Endometrial microvascular endothelial cells (primary cell): ENCODE measurements around the gene JPH3. TPM values are rescaled to one million over a fixed set of nuclear protein-coding genes. Genes with fewer than 3 reads are reported as not detected.
"Not testable (repeated sequence)": the region's sequence is repeated elsewhere in the genome, so short reads cannot be mapped to it uniquely, and the experiment has no call there.

Source experiments
- in situ Hi-C: cut with HindIII; loops from 2 replicates; pipeline ENCODE4 v1.10.0; 2017; ENCODE audit warnings: low sequenced_read_pairs, low pct_unique_long_range_greater_than_20kb; ENCODE audit errors: inconsistent ontology term
- total RNA-seq: library from RNA; depleted of rRNA; stranded (reverse); fragments of >200 nt; gene quantifications from one replicate; pipeline ENCODE4 v1.2.3, GENCODE V29; 2015; ENCODE audit errors: inconsistent ontology term

Gene JPH3
- total RNA-seq, 1 donor from 2014 or later, result not detected

- in situ Hi-C loops, result no loop called here
Measured at GRCh38 chr16:87570938-87571867, 31.1 kb upstream of the JPH3 start.

GRCh38 chr16:87571868-87572244 lies 30.5 kb upstream of the JPH3 start:
- in situ Hi-C loops, result no loop called here

DNA sequence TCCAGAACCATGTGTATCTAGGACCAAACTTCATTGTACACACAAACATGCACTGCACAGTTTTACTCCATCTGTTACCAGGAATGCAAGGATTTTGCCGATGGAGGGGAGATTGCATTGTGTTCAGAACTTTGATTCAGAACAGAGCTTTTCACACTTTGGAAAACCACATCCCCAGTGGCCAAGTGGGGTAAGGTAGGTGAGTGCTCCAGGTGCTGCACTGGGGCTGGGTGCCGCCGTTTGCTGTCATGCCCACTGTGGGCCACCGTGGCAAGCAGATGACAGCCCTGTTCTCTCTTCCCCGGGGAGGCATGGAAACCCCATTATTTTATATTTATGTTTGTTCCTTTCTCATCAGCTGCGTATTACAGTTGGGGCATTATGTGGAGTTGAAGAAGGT lies 29.3 kb upstream of the JPH3 start:
- in situ Hi-C loops, result no loop called here

DNA sequence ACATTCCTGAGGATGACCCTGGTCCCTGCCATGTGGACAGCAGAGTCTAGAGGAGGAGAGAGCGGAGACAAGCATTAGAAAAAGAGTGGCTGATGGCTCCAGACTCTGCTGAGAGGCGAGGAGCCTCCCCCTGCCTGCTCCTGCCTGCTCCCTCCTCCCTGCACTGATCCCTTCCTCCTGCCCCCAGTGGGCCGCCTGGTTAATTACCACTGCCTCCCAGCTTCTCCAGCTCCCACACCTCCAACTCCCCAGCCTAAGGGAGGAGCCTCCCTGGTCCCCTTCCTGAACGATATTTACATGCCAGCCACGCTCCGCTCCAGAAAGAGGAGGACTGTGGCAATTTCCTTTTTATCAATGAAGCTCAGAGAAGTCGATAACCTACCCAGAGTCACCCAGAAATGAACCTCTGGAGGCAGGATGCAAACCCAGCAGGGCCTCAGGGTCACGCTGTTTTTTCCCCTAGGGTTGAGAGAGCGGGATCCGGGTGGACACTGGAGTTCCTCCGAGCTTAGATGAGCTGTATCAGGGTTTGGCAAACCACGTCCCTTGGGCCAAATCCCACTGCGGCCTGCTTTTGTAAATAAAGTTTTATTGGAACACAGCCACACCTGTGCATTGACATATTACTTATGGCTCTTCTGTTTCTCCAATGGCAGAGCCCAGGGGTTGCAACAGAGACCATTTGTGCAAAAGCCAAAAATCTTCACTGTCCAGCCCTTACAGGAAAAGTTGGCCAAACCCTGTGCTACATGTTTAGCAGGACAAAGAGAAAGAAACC lies 27.1 kb upstream of the JPH3 start:
- in situ Hi-C loops, result no loop called here

GRCh38 chr16:87576171-87576570 lies 26.1 kb upstream of the JPH3 start:
- in situ Hi-C loops, result no loop called here

DNA sequence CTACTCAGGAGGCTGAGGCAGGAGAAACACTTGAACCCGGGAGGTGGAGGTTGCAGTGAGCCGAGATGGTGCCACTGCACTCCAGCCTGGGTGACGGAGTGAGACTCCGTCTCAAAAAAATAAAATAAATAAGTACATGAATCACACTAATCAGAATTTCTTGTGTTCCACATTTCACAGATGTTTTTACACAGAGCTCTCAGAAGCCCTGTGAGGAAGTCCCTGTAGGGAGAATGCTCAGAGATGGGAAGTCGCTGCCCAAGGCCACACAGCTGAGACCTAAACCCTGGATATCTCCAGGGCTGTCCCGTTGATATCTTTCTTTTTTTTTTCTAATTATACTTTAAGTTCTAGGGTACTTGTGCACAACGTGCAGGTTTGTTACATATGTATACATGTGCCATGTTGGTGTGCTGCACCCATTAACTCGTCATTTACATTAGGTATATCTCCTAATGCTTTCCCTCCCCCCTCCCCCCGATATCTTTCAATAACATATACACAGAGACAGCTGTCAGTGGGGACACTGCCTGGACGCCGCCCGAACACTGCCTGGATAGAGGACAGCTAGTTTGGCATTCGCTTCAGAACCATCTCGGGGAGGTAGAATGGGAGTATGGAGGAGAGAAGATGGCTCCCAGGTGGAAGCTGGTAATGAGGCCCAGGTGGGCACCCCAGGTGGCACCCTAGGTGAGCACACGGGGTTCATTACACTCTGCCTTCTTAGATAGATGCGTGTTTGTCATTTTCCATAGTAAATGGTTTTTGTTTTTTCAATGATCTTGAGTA lies 24.0 kb upstream of the JPH3 start:
- in situ Hi-C loops, result not testable (repeated sequence)

DNA sequence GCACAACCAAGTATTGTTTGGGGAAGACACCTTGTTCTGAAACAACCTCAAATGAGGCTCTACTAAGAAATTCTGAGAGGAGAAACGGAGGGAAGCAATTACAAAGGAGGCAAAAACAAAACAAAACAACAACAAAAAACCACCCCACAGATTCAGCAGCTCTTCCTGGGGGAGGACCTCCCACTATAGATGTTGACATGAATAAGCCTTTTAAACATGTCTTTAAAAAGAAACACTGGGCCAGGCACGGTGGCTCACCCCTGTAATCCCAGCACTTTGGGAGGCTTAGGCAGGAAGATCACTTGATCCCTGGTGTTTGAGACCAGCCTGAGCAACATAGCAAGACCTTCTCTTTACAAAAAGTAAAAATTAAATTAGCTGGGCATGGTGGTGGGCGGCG lies 22.6 kb upstream of the JPH3 start:
- in situ Hi-C loops, result no loop called here

DNA sequence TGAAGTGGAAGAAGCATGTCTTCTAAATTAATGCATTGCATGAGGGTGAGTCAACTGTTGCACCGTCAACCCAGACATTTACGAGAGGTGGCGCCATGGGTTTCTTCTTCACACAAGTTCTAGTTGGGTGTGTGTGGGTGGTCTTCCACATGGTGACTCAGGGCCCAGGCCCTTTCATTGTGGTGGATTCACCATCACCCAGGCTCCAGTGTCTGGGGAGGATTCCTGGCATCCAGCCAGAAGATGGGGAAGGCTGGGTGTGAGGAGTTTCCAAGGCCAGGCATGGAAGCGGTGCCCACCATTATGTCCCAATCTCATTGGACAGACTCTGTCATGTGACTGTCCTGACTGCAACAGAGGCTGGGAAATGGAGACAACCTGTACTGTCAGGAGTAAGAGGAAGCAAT lies 21.4 kb upstream of the JPH3 start:
- in situ Hi-C loops, result no loop called here

- in situ Hi-C loops, result no loop called here
Measured at GRCh38 chr16:87581857-87582215, 20.5 kb upstream of the JPH3 start.

GRCh38 chr16:87582216-87582965 lies 19.9 kb upstream of the JPH3 start:
- in situ Hi-C loops, result no loop called here

- in situ Hi-C loops, result no loop called here
Measured at GRCh38 chr16:87582966-87583325, 19.4 kb upstream of the JPH3 start.

GRCh38 chr16:87583453-87584131 lies 18.7 kb upstream of the JPH3 start:
- in situ Hi-C loops, result no loop called here

GRCh38 chr16:87584271-87584670 lies 18.0 kb upstream of the JPH3 start:
- in situ Hi-C loops, result no loop called here

DNA sequence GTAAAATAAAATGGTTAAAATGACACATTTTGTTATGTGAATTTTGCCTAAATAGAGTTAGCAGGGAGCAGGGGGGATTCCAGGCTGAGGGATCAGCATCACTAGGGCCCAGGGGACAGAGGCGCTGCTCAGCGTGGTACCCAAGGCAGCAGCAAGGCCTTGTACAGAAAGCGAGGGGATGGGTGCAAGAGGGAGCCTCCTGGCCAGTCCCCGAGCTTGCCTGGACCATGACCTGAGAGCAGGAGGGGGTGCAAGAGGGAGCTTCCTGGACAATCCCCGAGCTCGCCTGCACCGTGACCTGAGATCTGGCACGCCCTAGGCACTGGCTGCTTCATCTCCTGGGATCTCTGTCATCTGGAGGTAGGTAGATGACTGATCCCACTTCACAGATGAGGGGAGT lies 17.3 kb upstream of the JPH3 start:
- in situ Hi-C loops, result no loop called here

- in situ Hi-C loops, result no loop called here
Measured at GRCh38 chr16:87585442-87586200, 16.7 kb upstream of the JPH3 start.

DNA sequence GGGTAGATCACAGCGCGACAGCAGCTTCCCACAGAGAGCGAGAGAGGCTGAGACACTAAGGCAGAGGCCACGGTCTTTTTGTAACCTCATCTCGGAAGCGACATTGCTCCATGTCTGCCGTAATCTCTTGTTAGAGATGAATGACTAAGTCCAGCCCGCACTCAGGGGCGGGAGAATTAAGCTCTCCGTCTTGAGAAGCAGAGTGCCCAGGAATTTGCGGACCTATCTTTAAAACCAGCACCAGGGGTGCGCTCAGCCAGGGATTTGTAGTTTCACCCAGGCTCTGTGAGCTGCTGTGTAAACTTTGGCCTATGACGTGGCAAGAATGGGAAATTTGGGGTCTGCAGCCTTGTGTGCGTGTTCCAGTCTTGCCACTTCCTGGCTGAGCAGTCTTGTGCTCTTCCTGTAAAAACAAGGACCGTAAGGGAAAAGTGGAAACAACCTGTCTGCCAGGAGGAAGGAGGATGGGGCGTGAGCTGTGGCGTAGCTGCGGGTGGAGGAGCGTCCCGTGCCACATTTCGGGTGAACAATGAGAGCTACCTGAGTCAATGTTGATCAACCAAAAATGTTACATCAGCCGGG lies 16.0 kb upstream of the JPH3 start:
- in situ Hi-C loops, result no loop called here

- in situ Hi-C loops, result no loop called here
Measured at GRCh38 chr16:87587636-87588035, 14.7 kb upstream of the JPH3 start.
